ENCODE data around the gene HTT. TPM values are rescaled to one million over a fixed set of nuclear protein-coding genes. Genes with fewer than 3 reads are reported as not detected.

Gene HTT
- total and polyA plus RNA-seq, 2 of the 13 experiments (the other 11 are each of a cell fraction or from before 2014, with no cell fraction given) = 17.5 to 19.5 TPM

DNA sequence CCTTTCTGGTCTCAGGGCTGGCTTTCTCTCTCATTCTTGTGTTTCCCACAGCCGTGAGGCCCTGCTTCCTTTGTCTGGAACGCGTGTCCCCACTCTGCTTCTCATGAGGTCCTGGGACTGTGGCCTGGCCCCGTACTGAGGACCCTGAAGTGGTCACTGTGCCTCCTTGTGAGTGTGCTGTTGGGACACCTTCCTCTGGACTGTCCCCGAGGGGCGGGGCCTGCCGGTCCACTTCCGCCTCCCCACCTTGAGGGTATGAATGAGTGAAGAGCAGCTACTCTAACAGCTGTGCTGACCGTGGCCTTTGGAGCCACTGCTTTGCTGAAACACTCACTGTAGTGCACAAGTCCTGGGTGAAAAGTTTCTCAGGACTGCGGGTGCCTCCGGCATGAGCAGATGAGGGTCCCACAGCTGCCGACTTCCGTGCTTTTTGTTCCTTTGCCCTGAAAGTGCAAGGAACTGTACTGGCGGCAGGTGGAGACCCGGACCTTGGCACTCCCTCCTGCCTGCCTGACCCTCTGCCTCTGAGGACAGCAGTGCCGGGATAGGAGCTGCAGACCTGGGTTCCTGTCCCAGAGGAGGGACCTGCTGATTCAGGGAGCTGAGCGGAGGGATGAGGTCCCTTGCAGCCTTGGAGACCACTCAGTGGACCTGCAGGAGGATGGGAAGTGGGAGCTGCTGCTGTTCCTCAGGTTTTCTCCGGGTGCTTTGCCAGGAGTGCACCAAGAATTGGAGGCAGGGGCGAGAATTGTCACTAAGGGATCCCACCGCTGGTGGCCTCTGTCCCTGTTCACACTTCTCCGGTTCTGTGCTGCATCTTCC lies 38.1 kb upstream of the HTT start (continued):
- peak; percentile 82 for TF ChIP-seq ELF1 (CRISPR knock-in tag; IDR thresholded peaks at IDR 0.05)

DNA sequence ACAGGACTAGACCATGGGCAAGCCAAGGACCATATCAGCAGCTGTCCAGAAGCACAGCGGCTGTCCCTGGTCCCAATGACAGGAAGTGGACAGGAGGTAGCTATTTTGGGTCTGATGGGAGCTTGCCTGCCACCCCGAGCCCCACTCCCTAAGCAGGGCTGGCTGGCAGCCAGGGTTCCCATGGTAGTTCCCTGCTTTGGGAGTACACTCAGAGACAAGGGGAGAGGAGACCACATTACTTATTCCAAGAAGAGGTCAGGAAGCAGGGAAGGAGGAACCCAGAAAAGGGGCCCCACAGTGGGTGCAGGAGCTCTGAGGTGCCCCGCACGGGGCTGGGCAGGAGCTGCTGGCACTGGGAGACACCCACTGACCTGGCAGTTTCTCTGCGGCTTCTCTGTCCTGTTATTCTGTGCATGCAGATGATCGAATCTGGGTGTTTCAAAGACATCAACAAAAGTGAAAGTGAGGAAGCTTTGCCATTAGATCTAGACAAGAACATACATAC lies 36.5 kb upstream of the HTT start:
- FAIRE-seq = no peak
- CTCF ChIA-PET (ENCODE audit: low intra/inter-chr PET ratio, low total read pairs) = interaction anchor here (1.0 to 1.7 kb wide), 6 partner anchors 29 to 89 kb away, joined by 3 to 14 read pairs (median 4); no protein-coding TSS in a partner anchor
- intact Hi-C loops (cut with micrococcal nuclease; ENCODE audit: unreplicated experiment) = loop anchor here (1.0 kb wide), 2 partner anchors 29 to 60 kb away; no protein-coding TSS in a partner anchor
- Histone ChIP-seq H3K79me2 (ENCODE audit: insufficient read depth, low read length) (no peaks in the 10 kb centered on the region), H3K9ac (ENCODE audit: insufficient read depth, low read depth, low read length) (no peak overlapping the region), H3K27ac (ENCODE audit: extremely low read length, insufficient read depth, low read length) (no peak overlapping the region), H3K4me2 (ENCODE audit: low read depth, low read length) (peak overlapping the region; percentile 99), H4K20me1 (ENCODE audit: insufficient read depth, low read length) (no peaks in the 10 kb centered on the region), H3K4me1 (ENCODE audit: insufficient read depth, low read length) (peaks cover 74% of the 10 kb centered on the region), H3K4me3 (replicated peaks in 1 of 3; ENCODE audit: insufficient read depth in 1 of 3, low read depth in 2 of 3, low read length in 3 of 3) (peak overlapping the region in 2 of 3 experiments; percentile 49 to 54; a peak in 4 of 6 replicates), H3K27me3 (ENCODE audit: control insufficient read depth in 1 of 2, insufficient read depth in 2 of 2, low read length in 2 of 2) (peaks cover 3 to 31% of the 10 kb centered on the region in 2 experiments; a peak in 3 of 5 replicates), H2AFZ (ENCODE audit: low read length) (no peak overlapping the region), H3K36me3 (replicated peaks in 1 of 2; ENCODE audit: control insufficient read depth in 1 of 2, insufficient read depth in 2 of 2, low read length in 2 of 2) (no peaks in the 10 kb centered on the region), H3K9me3 (ENCODE audit: low read length) (no peaks in the 10 kb centered on the region)
- in situ Hi-C loops (cut with HindIII; ENCODE audit: extremely low pct_ligation_motif_present, low pct_unique_long_range_greater_than_20kb) = loop anchor here (5.0 kb wide), 1 partner anchor 56 kb away; no protein-coding TSS in a partner anchor
- POLR2A ChIA-PET = no interaction called here
- DNase-seq (ENCODE audit: low spot score) = no peak
- no TSS peak for BruUV-seq (replicated peaks)
- no peak for ATAC-seq
- 25% methylated on average over 5 of the region's 6 CpGs for WGBS (ENCODE audit: low lambda C conversion rate)
- TF ChIP-seq, protein P1, sequence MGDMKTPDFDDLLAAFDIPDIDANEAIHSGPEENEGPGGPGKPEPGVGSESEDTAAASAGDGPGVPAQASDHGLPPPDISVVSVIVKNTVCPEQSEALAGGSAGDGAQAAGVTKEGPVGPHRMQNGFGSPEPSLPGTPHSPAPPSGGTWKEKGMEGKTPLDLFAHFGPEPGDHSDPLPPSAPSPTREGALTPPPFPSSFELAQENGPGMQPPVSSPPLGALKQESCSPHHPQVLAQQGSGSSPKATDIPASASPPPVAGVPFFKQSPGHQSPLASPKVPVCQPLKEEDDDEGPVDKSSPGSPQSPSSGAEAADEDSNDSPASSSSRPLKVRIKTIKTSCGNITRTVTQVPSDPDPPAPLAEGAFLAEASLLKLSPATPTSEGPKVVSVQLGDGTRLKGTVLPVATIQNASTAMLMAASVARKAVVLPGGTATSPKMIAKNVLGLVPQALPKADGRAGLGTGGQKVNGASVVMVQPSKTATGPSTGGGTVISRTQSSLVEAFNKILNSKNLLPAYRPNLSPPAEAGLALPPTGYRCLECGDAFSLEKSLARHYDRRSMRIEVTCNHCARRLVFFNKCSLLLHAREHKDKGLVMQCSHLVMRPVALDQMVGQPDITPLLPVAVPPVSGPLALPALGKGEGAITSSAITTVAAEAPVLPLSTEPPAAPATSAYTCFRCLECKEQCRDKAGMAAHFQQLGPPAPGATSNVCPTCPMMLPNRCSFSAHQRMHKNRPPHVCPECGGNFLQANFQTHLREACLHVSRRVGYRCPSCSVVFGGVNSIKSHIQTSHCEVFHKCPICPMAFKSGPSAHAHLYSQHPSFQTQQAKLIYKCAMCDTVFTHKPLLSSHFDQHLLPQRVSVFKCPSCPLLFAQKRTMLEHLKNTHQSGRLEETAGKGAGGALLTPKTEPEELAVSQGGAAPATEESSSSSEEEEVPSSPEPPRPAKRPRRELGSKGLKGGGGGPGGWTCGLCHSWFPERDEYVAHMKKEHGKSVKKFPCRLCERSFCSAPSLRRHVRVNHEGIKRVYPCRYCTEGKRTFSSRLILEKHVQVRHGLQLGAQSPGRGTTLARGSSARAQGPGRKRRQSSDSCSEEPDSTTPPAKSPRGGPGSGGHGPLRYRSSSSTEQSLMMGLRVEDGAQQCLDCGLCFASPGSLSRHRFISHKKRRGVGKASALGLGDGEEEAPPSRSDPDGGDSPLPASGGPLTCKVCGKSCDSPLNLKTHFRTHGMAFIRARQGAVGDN (CRISPR knock-in tag; IDR thresholded peaks at IDR 0.05) = no peak
- TF ChIP-seq HMGA1 (CRISPR knock-in tag; conservative IDR thresholded peaks at IDR 0.05) (no peak), FOXA1 (IDR thresholded peaks at IDR 0.05) (no peak), FOXA1 (CRISPR knock-in tag; IDR thresholded peaks at IDR 0.05) (no peak), SMC3 (IDR thresholded peaks at IDR 0.05; ENCODE audit: low read length) (no peak), YEATS4 (CRISPR knock-in tag; IDR thresholded peaks at IDR 0.05; ENCODE audit: borderline replicate concordance) (no peak), JUND (CRISPR knock-in tag; IDR thresholded peaks at IDR 0.05) (no peak), ZNF674 (CRISPR knock-in tag; IDR thresholded peaks at IDR 0.05; ENCODE audit: low read depth) (no peak), MYNN (CRISPR knock-in tag; IDR thresholded peaks at IDR 0.05; ENCODE audit: low read depth) (no peak), TARDBP (CRISPR knock-in tag; IDR thresholded peaks at IDR 0.05) (no peak), ZNF124 (CRISPR knock-in tag; IDR thresholded peaks at IDR 0.05) (no peak), DMAP1 (CRISPR knock-in tag; IDR thresholded peaks at IDR 0.05) (no peak)
- TF ChIP-seq, protein P2, sequence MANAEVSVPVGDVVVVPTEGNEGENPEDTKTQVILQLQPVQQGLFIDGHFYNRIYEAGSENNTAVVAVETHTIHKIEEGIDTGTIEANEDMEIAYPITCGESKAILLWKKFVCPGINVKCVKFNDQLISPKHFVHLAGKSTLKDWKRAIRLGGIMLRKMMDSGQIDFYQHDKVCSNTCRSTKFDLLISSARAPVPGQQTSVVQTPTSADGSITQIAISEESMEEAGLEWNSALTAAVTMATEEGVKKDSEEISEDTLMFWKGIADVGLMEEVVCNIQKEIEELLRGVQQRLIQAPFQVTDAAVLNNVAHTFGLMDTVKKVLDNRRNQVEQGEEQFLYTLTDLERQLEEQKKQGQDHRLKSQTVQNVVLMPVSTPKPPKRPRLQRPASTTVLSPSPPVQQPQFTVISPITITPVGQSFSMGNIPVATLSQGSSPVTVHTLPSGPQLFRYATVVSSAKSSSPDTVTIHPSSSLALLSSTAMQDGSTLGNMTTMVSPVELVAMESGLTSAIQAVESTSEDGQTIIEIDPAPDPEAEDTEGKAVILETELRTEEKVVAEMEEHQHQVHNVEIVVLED (CRISPR knock-in tag; IDR thresholded peaks at IDR 0.05; ENCODE audit: borderline replicate concordance) = no peak
- TF ChIP-seq, protein P3, sequence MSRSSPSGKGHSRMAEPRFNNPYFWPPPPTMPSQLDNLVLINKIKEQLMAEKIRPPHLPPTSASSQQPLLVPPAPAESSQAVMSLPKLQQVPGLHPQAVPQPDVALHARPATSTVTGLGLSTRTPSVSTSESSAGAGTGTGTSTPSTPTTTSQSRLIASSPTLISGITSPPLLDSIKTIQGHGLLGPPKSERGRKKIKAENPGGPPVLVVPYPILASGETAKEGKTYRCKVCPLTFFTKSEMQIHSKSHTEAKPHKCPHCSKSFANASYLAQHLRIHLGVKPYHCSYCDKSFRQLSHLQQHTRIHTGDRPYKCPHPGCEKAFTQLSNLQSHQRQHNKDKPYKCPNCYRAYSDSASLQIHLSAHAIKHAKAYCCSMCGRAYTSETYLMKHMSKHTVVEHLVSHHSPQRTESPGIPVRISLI (CRISPR knock-in tag; IDR thresholded peaks at IDR 0.05; ENCODE audit: borderline replicate concordance) = no peak

Data from HepG2 (cell line).